Measurements from ENCODE around the gene HBA2.
"Not testable (repeated sequence)": the region's sequence is repeated elsewhere in the genome, so short reads cannot be mapped to it uniquely, and the experiment has no call there.

The HBA2 gene

GRCh38 chr16:162271-162991 lies 10.2 kb upstream of the HBA2 start:
- Histone ChIP-seq H3K9me3 (ENCODE audit: severe bottlenecking) (no peaks in the 10 kb centered on the region), H3K4me3 (ENCODE audit: low read depth, low read length) (no peak overlapping the region), H3K27ac (no peak overlapping the region), H3K27me3 (ENCODE audit: insufficient read depth, low read depth, severe bottlenecking) (peaks cover 22% of the 10 kb centered on the region), H3K36me3 (no peaks in the 10 kb centered on the region)
- no peak for DNase-seq
- no peak for TF ChIP-seq CTCF (IDR thresholded peaks at IDR 0.05; ENCODE audit: low read depth, low read length)

- H3K9me3 ChIP-seq (ENCODE audit: severe bottlenecking); H3K4me3 ChIP-seq (ENCODE audit: low read depth, low read length); H3K27ac ChIP-seq; H3K36me3 ChIP-seq; DNase-seq: not testable (repeated sequence)
- H3K27me3 ChIP-seq (ENCODE audit: insufficient read depth, low read depth, severe bottlenecking), result peaks cover 22% of the 10 kb centered on the region
Measured at GRCh38 chr16:163139-163538, 9.5 kb upstream of the HBA2 start.

GRCh38 chr16:163696-164095 lies 9.0 kb upstream of the HBA2 start:
- H3K9me3 ChIP-seq (ENCODE audit: severe bottlenecking); H3K27ac ChIP-seq; H3K36me3 ChIP-seq; DNase-seq; H3K4me3 ChIP-seq (ENCODE audit: low read depth, low read length): not testable (repeated sequence)
- H3K27me3 ChIP-seq (ENCODE audit: insufficient read depth, low read depth, severe bottlenecking), result peaks cover 23% of the 10 kb centered on the region

- H3K36me3 ChIP-seq; H3K9me3 ChIP-seq (ENCODE audit: severe bottlenecking); DNase-seq; H3K27ac ChIP-seq; H3K4me3 ChIP-seq (ENCODE audit: low read depth, low read length): not testable (repeated sequence)
- H3K27me3 ChIP-seq (ENCODE audit: insufficient read depth, low read depth, severe bottlenecking), result peaks cover 25% of the 10 kb centered on the region
Measured at GRCh38 chr16:164134-164823, 8.4 kb upstream of the HBA2 start.

- peak overlapping the region; percentile 54 for H3K4me3 ChIP-seq (ENCODE audit: low read depth, low read length)
- H3K9me3 ChIP-seq (ENCODE audit: severe bottlenecking), result no peaks in the 10 kb centered on the region
- no peak overlapping the region for H3K27ac ChIP-seq
- H3K27me3 ChIP-seq (ENCODE audit: insufficient read depth, low read depth, severe bottlenecking), result peaks cover 25% of the 10 kb centered on the region
- DNase-seq, result no peak
- TF ChIP-seq CTCF (IDR thresholded peaks at IDR 0.05; ENCODE audit: low read depth, low read length), result no peak
- no peaks in the 10 kb centered on the region for H3K36me3 ChIP-seq
Measured at GRCh38 chr16:164827-165538, 7.7 kb upstream of the HBA2 start.

GRCh38 chr16:165539-166374 lies 6.9 kb upstream of the HBA2 start, which contains the start of gene HBM:
TSS of gene HBM (plus strand) at chr16:165978. CDS start at chr16:165998, 20 bp downstream.
- no peak within 1 kb of the TSS for H3K27ac ChIP-seq
- no peak for TF ChIP-seq CTCF (IDR thresholded peaks at IDR 0.05; ENCODE audit: low read depth, low read length)
- H3K4me3 ChIP-seq (ENCODE audit: low read depth, low read length), result peak within 1 kb of the TSS; percentile 54
- peaks cover 25% of the 10 kb centered on the region for H3K27me3 ChIP-seq (ENCODE audit: insufficient read depth, low read depth, severe bottlenecking)
- DNase-seq, result peak; percentile 40
- no peaks in the 10 kb centered on the region for H3K9me3 ChIP-seq (ENCODE audit: severe bottlenecking)
- no peaks in the 10 kb centered on the region for H3K36me3 ChIP-seq
